ENCODE data around the gene MOB2.

MOB2 gene

GRCh38 chr11:1502954-1503707 lies 16.6 kb upstream of the MOB2 start:
- DNase-seq, result no peak

- DNase-seq, result no peak
Measured at GRCh38 chr11:1502168-1502953, 15.8 kb upstream of the MOB2 start.

- DNase-seq, result no peak
Measured at GRCh38 chr11:1501421-1502167, 15.0 kb upstream of the MOB2 start.

- DNase-seq, result no peak
Measured at GRCh38 chr11:1500466-1501420, 14.2 kb upstream of the MOB2 start.

GRCh38 chr11:1499899-1500298 lies 13.3 kb upstream of the MOB2 start:
- no peak for DNase-seq

GRCh38 chr11:1499261-1499890 lies 12.8 kb upstream of the MOB2 start:
- DNase-seq, result no peak

- no peak for DNase-seq
Measured at GRCh38 chr11:1498262-1498661, 11.7 kb upstream of the MOB2 start.

- DNase-seq, result no peak
Measured at GRCh38 chr11:1497600-1497999, 11.0 kb upstream of the MOB2 start.

- no peak for DNase-seq
Measured at GRCh38 chr11:1496761-1497095, 10.1 kb upstream of the MOB2 start.

GRCh38 chr11:1496091-1496760 lies 9.6 kb upstream of the MOB2 start:
- DNase-seq, result no peak

- DNase-seq, result no peak
Measured at GRCh38 chr11:1494650-1495049, 8.1 kb upstream of the MOB2 start.

GRCh38 chr11:1493650-1494244 lies 7.2 kb upstream of the MOB2 start:
- no peak for DNase-seq

GRCh38 chr11:1491379-1491778 lies 4.8 kb upstream of the MOB2 start:
- no peak for DNase-seq

GRCh38 chr11:1490651-1491050 lies 4.1 kb upstream of the MOB2 start:
- no peak for DNase-seq

- no peak for DNase-seq
Measured at GRCh38 chr11:1488575-1489180, 2.1 kb upstream of the MOB2 start.

GRCh38 chr11:1487851-1488574 lies 1.4 kb upstream of the MOB2 start:
- no peak for DNase-seq

- no peak for DNase-seq
Measured at GRCh38 chr11:1487091-1487850, 692 bp upstream of the MOB2 start.

GRCh38 chr11:1485504-1485885 lies 1.1 kb downstream of the MOB2 start:
- DNase-seq, result no peak
